Activated naive CD8-positive, alpha-beta T cell treated with anti-CD3 and anti-CD28 coated beads, Interleukin-2, amount 10 ng/mL, durations not matched to agents 7 days and 5 days (primary cell): Measurements from ENCODE around the gene ZNF831. TPM values are rescaled to one million over a fixed set of nuclear protein-coding genes. Genes with fewer than 3 reads are reported as not detected.

Source experiments
- ATAC-seq: fragments of 150-1000 bp; cut with Tn5 transposase; one replicate; pipeline ENCODE4 v1.10.0; 2021; ENCODE audit warnings: low read depth, moderate library complexity
- POLR2A ChIA-PET: fragments of 350-600 bp; sonication (Branson Sonifier 250); formaldehyde crosslinking; loops from one replicate; lab custom pipeline; 2021; ENCODE audit warnings: antibody characterized with exemption; lab: Charles Lee
- DNase-seq: peaks from one replicate; pipeline ENCODE4 v3.0.0; 2021
- H3K27ac Mint-ChIP-seq: one replicate; pipeline ENCODE4 v1.8.0; 2022; ENCODE audit warnings: mild to moderate bottlenecking, mixed read lengths
- H3K27me3 Mint-ChIP-seq: one replicate; pipeline ENCODE4 v1.8.0; 2022; ENCODE audit warnings: mild to moderate bottlenecking, moderate library complexity, mixed read lengths
- H3K36me3 Mint-ChIP-seq: one replicate; pipeline ENCODE4 v1.8.0; 2021; ENCODE audit warnings: mild to moderate bottlenecking, mixed read lengths
- H3K4me1 Mint-ChIP-seq: one replicate; pipeline ENCODE4 v1.8.0; 2021; ENCODE audit warnings: mixed read lengths
- H3K4me3 Mint-ChIP-seq: one replicate; pipeline ENCODE4 v1.8.0; 2022; ENCODE audit warnings: mild to moderate bottlenecking, moderate library complexity, mixed read lengths
- H3K9me3 Mint-ChIP-seq: one replicate; pipeline ENCODE4 v1.8.0; 2021; ENCODE audit warnings: mixed read lengths
- total RNA-seq, 2 experiments: library from RNA; stranded (reverse); gene quantifications; one replicate each; pipeline ENCODE4 v1.2.3, GENCODE V29; 2021

ZNF831 gene
- total RNA-seq, 2 experiments from 2014 or later: 15.9 to 16.3 TPM

- peaks cover 14% of the 10 kb centered on the region for H3K4me1 Mint-ChIP-seq
- ATAC-seq: no peak
- H3K4me3 Mint-ChIP-seq: no peak overlapping the region
- no peak for DNase-seq
- no peak overlapping the region for H3K27ac Mint-ChIP-seq
- H3K9me3 Mint-ChIP-seq: peaks cover 4% of the 10 kb centered on the region
- POLR2A ChIA-PET: no interaction called here
- H3K36me3 Mint-ChIP-seq: peaks cover 43% of the 10 kb centered on the region
- H3K27me3 Mint-ChIP-seq: no peaks in the 10 kb centered on the region
Observed at GRCh38 chr20:59246691-59247400, 83.2 kb downstream of the ZNF831 start.

- H3K36me3 Mint-ChIP-seq: peaks cover 52% of the 10 kb centered on the region
- ATAC-seq (no peak), DNase-seq (no peak)
- POLR2A ChIA-PET: no interaction called here
- no peak overlapping the region for H3K27ac Mint-ChIP-seq
- H3K27me3 Mint-ChIP-seq: no peaks in the 10 kb centered on the region
- peaks cover 4% of the 10 kb centered on the region for H3K9me3 Mint-ChIP-seq
- H3K4me3 Mint-ChIP-seq: no peak overlapping the region
- H3K4me1 Mint-ChIP-seq: peaks cover 19% of the 10 kb centered on the region
Observed at GRCh38 chr20:59247731-59248684, 84.4 kb downstream of the ZNF831 start.

GRCh38 chr20:59250293-59250692 is 86.7 kb downstream of the ZNF831 start:
- H3K27me3 Mint-ChIP-seq: no peaks in the 10 kb centered on the region
- H3K4me1 Mint-ChIP-seq: peaks cover 34% of the 10 kb centered on the region
- POLR2A ChIA-PET: no interaction called here
- H3K36me3 Mint-ChIP-seq: peaks cover 50% of the 10 kb centered on the region
- no peak overlapping the region for H3K27ac Mint-ChIP-seq
- H3K4me3 Mint-ChIP-seq: no peak overlapping the region
- ATAC-seq (no peak), DNase-seq (no peak)
- peaks cover 5% of the 10 kb centered on the region for H3K9me3 Mint-ChIP-seq

- ATAC-seq (peak; percentile 55), DNase-seq (no peak)
- H3K27ac Mint-ChIP-seq: peak overlapping the region; percentile 92
- peak overlapping the region; percentile 77 for H3K4me3 Mint-ChIP-seq
- no peaks in the 10 kb centered on the region for H3K27me3 Mint-ChIP-seq
- POLR2A ChIA-PET: interaction anchor here (1.0 to 1.9 kb wide), 9 partner anchors 12 to 602 kb away, joined by 3 to 10 read pairs (median 5); partner anchors contain the start of genes ATP5F1E and STX16
- peaks cover 37% of the 10 kb centered on the region for H3K4me1 Mint-ChIP-seq
- H3K9me3 Mint-ChIP-seq: peaks cover 5% of the 10 kb centered on the region
- H3K36me3 Mint-ChIP-seq: peaks cover 52% of the 10 kb centered on the region
Observed at GRCh38 chr20:59253325-59253724, 89.7 kb downstream of the ZNF831 start.

GRCh38 chr20:59253779-59254319 is 90.2 kb downstream of the ZNF831 start:
- Mint-ChIP-seq H3K36me3 (peaks cover 50% of the 10 kb centered on the region), H3K4me3 (peak overlapping the region; percentile 77), H3K9me3 (peaks cover 5% of the 10 kb centered on the region), H3K4me1 (peaks cover 40% of the 10 kb centered on the region), H3K27ac (peak overlapping the region; percentile 92), H3K27me3 (no peaks in the 10 kb centered on the region)
- DNase-seq: peak; percentile 46
- POLR2A ChIA-PET: interaction anchor here (1.0 to 1.9 kb wide), 9 partner anchors 12 to 602 kb away, joined by 3 to 10 read pairs (median 5); partner anchors contain the start of genes ATP5F1E and STX16
- ATAC-seq: peak; percentile 63

GRCh38 chr20:59255256-59255655 is 91.6 kb downstream of the ZNF831 start:
- Mint-ChIP-seq H3K36me3 (peaks cover 38% of the 10 kb centered on the region), H3K27ac (no peak overlapping the region), H3K9me3 (peaks cover 7% of the 10 kb centered on the region), H3K4me1 (peaks cover 44% of the 10 kb centered on the region), H3K4me3 (no peak overlapping the region), H3K27me3 (peaks cover 2% of the 10 kb centered on the region)
- DNase-seq: no peak
- POLR2A ChIA-PET: no interaction called here
- no peak for ATAC-seq

- Mint-ChIP-seq H3K27me3 (peaks cover 14% of the 10 kb centered on the region), H3K4me1 (peaks cover 31% of the 10 kb centered on the region), H3K36me3 (peaks cover 15% of the 10 kb centered on the region), H3K27ac (peak overlapping the region; percentile 78), H3K9me3 (peaks cover 3% of the 10 kb centered on the region), H3K4me3 (peak overlapping the region; percentile 43)
- POLR2A ChIA-PET: no interaction called here
- DNase-seq (no peak), ATAC-seq (peak; percentile 54)
Observed at GRCh38 chr20:59258221-59258621, 94.6 kb downstream of the ZNF831 start.

GRCh38 chr20:59259946-59260345 is 96.3 kb downstream of the ZNF831 start:
- DNase-seq (no peak), ATAC-seq (no peak)
- peaks cover 19% of the 10 kb centered on the region for H3K4me1 Mint-ChIP-seq
- H3K9me3 Mint-ChIP-seq: peaks cover 3% of the 10 kb centered on the region
- no peak overlapping the region for H3K4me3 Mint-ChIP-seq
- POLR2A ChIA-PET: no interaction called here
- peaks cover 28% of the 10 kb centered on the region for H3K27me3 Mint-ChIP-seq
- no peak overlapping the region for H3K27ac Mint-ChIP-seq
- peaks cover 13% of the 10 kb centered on the region for H3K36me3 Mint-ChIP-seq

- Mint-ChIP-seq H3K4me3 (no peak overlapping the region), H3K4me1 (peaks cover 16% of the 10 kb centered on the region), H3K9me3 (no peaks in the 10 kb centered on the region), H3K27me3 (peaks cover 57% of the 10 kb centered on the region), H3K27ac (no peak overlapping the region), H3K36me3 (no peaks in the 10 kb centered on the region)
- DNase-seq: no peak
- POLR2A ChIA-PET: no interaction called here
- ATAC-seq: no peak
Observed at GRCh38 chr20:59265298-59265697, 101.7 kb downstream of the ZNF831 start.

GRCh38 chr20:59268870-59269269 is 105.2 kb downstream of the ZNF831 start:
- ATAC-seq (no peak), DNase-seq (no peak)
- Mint-ChIP-seq H3K27me3 (peaks cover 39% of the 10 kb centered on the region), H3K4me1 (peaks cover 24% of the 10 kb centered on the region), H3K9me3 (no peaks in the 10 kb centered on the region), H3K27ac (no peak overlapping the region), H3K4me3 (peak overlapping the region; percentile 43), H3K36me3 (no peaks in the 10 kb centered on the region)
- POLR2A ChIA-PET: interaction anchor here (0.9 to 1.5 kb wide), 2 partner anchors 15 to 617 kb away, joined by 4 to 10 read pairs; partner anchors contain the start of gene STX16

- POLR2A ChIA-PET: interaction anchor here (0.9 to 1.5 kb wide), 2 partner anchors 16 to 618 kb away, joined by 4 to 10 read pairs; partner anchors contain the start of gene STX16
- DNase-seq: no peak
- H3K27ac Mint-ChIP-seq: no peak overlapping the region
- H3K9me3 Mint-ChIP-seq: no peaks in the 10 kb centered on the region
- H3K36me3 Mint-ChIP-seq: no peaks in the 10 kb centered on the region
- H3K4me1 Mint-ChIP-seq: peaks cover 30% of the 10 kb centered on the region
- peak overlapping the region; percentile 43 for H3K4me3 Mint-ChIP-seq
- peak; percentile 70 for ATAC-seq
- peaks cover 37% of the 10 kb centered on the region for H3K27me3 Mint-ChIP-seq
Observed at GRCh38 chr20:59269411-59270025, 105.9 kb downstream of the ZNF831 start.

GRCh38 chr20:59270380-59270779 is 106.8 kb downstream of the ZNF831 start:
- DNase-seq (no peak), ATAC-seq (no peak)
- Mint-ChIP-seq H3K4me1 (peaks cover 34% of the 10 kb centered on the region), H3K27me3 (peaks cover 29% of the 10 kb centered on the region), H3K36me3 (no peaks in the 10 kb centered on the region), H3K27ac (no peak overlapping the region), H3K9me3 (no peaks in the 10 kb centered on the region), H3K4me3 (no peak overlapping the region)
- POLR2A ChIA-PET: no interaction called here
